Measurements from ENCODE around the gene BPGM.

Gene BPGM

GRCh38 chr7:134612197-134612596 is 34.5 kb upstream of the BPGM start:
- H3K4me3 ChIP-seq (ENCODE audit: low read depth, low read length): no peak overlapping the region
- DNase-seq (ENCODE audit: low read depth): no peak
- peak; percentile 10; the same call in 1 of the 2 replicates for TF ChIP-seq CTCF (IDR thresholded peaks at IDR 0.05; ENCODE audit: control insufficient read depth, extremely low read depth, insufficient read depth)

DNA sequence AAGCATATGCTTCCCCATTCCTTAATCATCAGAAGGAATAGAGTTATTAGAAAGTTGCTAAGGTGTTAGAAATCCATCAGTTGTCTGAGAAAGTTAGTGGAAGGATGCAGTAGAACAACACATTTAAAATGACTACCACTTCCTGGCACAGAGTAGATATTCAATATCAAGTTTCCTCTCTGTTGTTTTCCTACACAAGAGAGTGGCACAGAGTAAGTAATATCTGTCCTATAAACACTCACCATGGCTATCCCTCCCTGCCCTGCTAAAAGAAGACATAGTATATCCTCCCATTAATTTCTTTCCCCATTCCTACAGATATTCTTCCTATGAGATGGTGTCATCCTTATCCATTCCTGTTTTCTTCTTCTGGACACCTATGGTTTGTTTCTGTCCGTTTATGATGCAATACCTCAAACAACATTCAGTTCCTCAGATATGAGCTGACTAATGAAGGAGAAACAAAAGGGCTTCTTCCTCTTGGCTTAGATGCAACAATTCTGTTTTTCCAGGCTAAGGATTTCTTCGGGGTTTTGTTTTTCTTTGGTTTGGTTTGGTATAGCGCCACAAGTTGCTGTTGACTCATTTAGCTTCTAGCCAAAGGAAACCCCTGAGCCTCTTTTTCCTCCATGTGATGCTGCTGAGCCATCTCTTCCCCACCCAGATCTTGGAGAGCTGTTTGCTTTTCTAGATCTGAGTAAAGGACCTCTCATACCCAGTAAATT is 32.9 kb upstream of the BPGM start:
- DNase-seq (ENCODE audit: low read depth): no peak
- H3K4me3 ChIP-seq (ENCODE audit: low read depth, low read length): no peak overlapping the region
- no peak for TF ChIP-seq CTCF (IDR thresholded peaks at IDR 0.05; ENCODE audit: control insufficient read depth, extremely low read depth, insufficient read depth)

- no peak overlapping the region for H3K4me3 ChIP-seq (ENCODE audit: low read depth, low read length)
- no peak for DNase-seq (ENCODE audit: low read depth)
- TF ChIP-seq CTCF (IDR thresholded peaks at IDR 0.05; ENCODE audit: control insufficient read depth, extremely low read depth, insufficient read depth): no peak
Measured at GRCh38 chr7:134616611-134617010, 30.0 kb upstream of the BPGM start.

DNA sequence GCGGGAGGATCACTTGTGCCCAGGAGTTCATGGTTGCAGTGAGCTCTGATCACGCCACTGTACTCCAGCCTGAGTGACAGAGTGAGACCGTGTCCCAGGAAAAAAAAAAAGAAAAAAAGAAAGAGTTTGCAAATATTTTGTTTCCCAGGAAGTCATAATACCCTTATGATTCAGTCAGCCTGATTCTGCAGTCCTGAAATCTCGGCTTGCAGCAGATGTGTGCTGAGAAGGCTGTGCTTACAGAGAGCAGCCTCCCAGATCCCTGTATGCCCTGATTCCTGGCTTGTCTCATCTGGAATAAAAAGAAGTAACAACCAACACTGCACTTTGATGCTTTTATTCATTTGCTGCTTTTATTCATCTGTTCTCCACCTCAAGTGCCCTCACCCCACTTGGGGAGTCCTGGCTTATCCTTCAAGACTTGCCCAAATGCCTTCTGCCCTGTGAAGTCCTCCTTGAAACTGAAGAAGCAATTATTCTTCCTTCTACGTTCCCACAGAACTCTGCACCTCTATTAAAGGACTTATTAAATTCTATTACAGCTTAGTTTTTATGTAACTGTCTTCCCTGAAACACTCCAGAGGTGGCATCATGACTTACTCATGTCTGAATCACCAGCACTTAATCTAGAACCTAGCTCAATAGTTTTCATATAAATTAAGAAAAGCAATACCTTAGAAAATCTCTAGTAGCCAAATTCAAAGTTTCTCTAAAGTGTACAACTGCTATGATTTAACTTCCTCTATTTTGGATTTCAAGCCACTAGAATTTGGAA is 27.7 kb upstream of the BPGM start:
- DNase-seq (ENCODE audit: low read depth): no peak
- no peak overlapping the region for H3K4me3 ChIP-seq (ENCODE audit: low read depth, low read length)
- no peak for TF ChIP-seq CTCF (IDR thresholded peaks at IDR 0.05; ENCODE audit: control insufficient read depth, extremely low read depth, insufficient read depth)

DNA sequence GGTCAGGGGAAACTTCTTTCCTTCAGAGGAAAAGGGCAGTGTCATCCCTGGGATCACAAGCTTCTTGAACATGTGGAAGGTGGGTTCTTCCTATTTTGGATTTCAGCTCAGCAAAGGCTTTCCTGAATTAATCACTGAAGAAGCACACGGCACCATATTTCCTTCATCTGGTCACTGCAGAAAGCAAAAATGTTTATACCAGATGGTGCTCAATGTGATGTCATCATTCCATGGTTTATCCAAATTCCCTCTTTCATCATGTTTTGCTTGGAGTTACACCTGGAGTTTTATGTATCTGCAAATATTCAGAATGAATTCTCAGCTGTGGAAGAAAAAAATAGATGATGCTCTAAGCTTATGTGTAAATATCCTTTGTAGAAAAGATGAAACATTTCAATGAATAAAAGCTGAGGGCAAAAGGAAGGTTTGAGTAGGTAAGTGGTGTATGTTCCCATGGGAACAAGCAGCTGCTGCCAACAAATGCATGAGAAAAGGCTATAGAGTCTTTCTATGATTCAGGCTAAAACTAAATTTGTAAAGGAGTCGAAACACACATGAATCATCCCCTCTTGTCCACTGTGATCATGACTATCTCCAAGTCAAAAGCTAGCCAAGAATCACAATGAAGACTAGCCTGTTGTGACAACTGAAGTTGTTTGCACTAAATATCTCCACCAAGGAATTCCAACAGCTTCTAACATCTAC is 26.9 kb upstream of the BPGM start:
- no peak for TF ChIP-seq CTCF (IDR thresholded peaks at IDR 0.05; ENCODE audit: control insufficient read depth, extremely low read depth, insufficient read depth)
- DNase-seq (ENCODE audit: low read depth): no peak
- no peak overlapping the region for H3K4me3 ChIP-seq (ENCODE audit: low read depth, low read length)

GRCh38 chr7:134622303-134622995 is 24.2 kb upstream of the BPGM start:
- no peak overlapping the region for H3K4me3 ChIP-seq (ENCODE audit: low read depth, low read length)
- no peak for DNase-seq (ENCODE audit: low read depth)
- no peak for TF ChIP-seq CTCF (IDR thresholded peaks at IDR 0.05; ENCODE audit: control insufficient read depth, extremely low read depth, insufficient read depth)
